ENCODE data around the gene ANKRD39. TPM values are rescaled to one million over a fixed set of nuclear protein-coding genes. Genes with fewer than 3 reads are reported as not detected.
"Not testable (repeated sequence)": the region's sequence is repeated elsewhere in the genome, so short reads cannot be mapped to it uniquely, and the experiment has no call there.

Gene ANKRD39
- total RNA-seq: 7.8 TPM

- ATAC-seq: peak; percentile 97
These were observed at the start of gene ANKRD39 for GRCh38 chr2:96857667-96858372. ANKRD39 (minus strand) TSS chr2:96858016; CDS start chr2:96857987, 29 bp downstream.

GRCh38 chr2:96906729-96907114 lies 48.9 kb upstream of the ANKRD39 start:
- no peak for ATAC-seq

- no peak for ATAC-seq
These were observed 46.0 kb upstream of the ANKRD39 start for GRCh38 chr2:96903815-96904214.

- ATAC-seq: no peak
These were observed 45.5 kb upstream of the ANKRD39 start for GRCh38 chr2:96903318-96903717.

GRCh38 chr2:96900237-96900636 lies 42.4 kb upstream of the ANKRD39 start:
- no peak for ATAC-seq

GRCh38 chr2:96899413-96899741 lies 41.6 kb upstream of the ANKRD39 start:
- no peak for ATAC-seq

- ATAC-seq: peak; percentile 75
These were observed 41.0 kb upstream of the ANKRD39 start for GRCh38 chr2:96898641-96899412.

GRCh38 chr2:96898135-96898505 lies 40.3 kb upstream of the ANKRD39 start:
- no peak for ATAC-seq

- ATAC-seq: peak; percentile 41
These were observed 39.8 kb upstream of the ANKRD39 start for GRCh38 chr2:96897491-96898134.

GRCh38 chr2:96895746-96896651 lies 38.2 kb upstream of the ANKRD39 start:
- ATAC-seq: peak; percentile 63

- ATAC-seq: peak; percentile 9
These were observed 37.4 kb upstream of the ANKRD39 start for GRCh38 chr2:96895032-96895745.

GRCh38 chr2:96894151-96894531 lies 36.3 kb upstream of the ANKRD39 start:
- no peak for ATAC-seq

GRCh38 chr2:96893289-96894150 lies 35.7 kb upstream of the ANKRD39 start:
- peak; percentile 30 for ATAC-seq

GRCh38 chr2:96891591-96892333 lies 33.9 kb upstream of the ANKRD39 start:
- peak; percentile 7 for ATAC-seq

GRCh38 chr2:96890726-96891385 lies 33.0 kb upstream of the ANKRD39 start:
- ATAC-seq: no peak

- no peak for ATAC-seq
These were observed 32.4 kb upstream of the ANKRD39 start for GRCh38 chr2:96890252-96890651.

GRCh38 chr2:96889502-96889901 lies 31.7 kb upstream of the ANKRD39 start:
- not testable (repeated sequence) for ATAC-seq

GRCh38 chr2:96888072-96889011 lies 30.5 kb upstream of the ANKRD39 start:
- ATAC-seq: peak; percentile 88

Measured in esophagus mucosa (tissue), 1 donor.